ENCODE measurements around the gene ANKRD65.
"Not testable (repeated sequence)": the region's sequence is repeated elsewhere in the genome, so short reads cannot be mapped to it uniquely, and the experiment has no call there.

ANKRD65 gene

GRCh38 chr1:1393014-1393413, 28.1 kb downstream of the ANKRD65 start:
- DNase-seq, result no peak

DNA sequence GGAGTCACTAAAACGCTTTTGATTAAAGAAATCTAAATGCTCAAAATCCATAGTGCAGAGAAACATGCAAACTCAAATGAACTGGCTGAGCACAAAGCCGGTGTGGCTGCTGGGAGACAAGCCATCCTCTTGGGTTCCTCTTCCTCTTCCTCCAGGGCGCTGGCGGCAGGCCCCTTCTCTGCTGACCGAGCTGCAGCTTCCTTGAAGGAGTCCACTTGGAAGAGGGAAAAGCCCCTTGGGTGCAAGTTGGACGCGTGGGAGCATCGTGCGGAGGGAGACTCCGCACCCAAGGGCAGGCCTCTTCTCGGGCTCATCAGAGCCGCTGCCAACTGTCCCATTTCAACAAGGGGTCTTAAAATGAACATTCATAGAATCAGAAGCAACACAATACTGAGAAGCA, 29.9 kb downstream of the ANKRD65 start:
- DNase-seq, result no peak

DNA sequence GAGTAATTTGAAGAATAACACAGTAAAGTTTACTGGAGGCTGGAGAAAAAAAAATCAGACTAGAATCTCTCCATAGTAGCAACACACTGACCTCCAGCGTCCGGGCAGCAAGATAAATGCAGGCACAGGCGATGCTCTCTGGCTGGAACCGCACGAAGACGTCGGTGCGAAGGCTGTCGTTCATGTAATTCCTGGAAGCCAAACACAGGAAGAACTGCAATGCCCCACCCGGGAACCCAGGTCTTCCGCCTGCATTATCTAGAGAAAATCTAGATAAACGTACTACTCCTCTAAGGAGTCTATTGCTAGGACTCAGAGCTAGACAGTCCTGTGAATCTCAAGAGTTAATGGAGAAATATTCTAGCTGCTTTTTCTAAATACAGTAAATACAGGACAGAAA, 30.4 kb downstream of the ANKRD65 start:
- no peak for DNase-seq

DNA sequence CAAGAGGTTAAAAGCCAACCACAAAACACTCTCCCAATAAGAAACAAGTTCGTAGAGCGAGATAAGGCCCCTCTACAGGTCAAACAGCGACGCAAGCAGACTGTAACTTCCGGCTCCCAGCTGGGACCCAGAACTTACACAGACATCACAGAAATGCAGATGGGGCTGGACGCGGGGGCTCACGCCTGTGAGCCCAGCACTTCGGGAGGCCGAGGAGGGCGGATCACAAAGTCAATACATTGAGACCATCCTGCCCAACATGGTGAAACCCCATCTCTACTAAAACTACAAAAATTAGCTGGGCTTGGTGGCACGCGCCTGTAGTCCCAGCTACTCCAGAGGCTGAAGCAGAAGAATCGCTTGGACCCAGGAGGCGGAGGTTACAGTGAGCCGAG, 33.0 kb downstream of the ANKRD65 start:
- DNase-seq, result no peak

DNA sequence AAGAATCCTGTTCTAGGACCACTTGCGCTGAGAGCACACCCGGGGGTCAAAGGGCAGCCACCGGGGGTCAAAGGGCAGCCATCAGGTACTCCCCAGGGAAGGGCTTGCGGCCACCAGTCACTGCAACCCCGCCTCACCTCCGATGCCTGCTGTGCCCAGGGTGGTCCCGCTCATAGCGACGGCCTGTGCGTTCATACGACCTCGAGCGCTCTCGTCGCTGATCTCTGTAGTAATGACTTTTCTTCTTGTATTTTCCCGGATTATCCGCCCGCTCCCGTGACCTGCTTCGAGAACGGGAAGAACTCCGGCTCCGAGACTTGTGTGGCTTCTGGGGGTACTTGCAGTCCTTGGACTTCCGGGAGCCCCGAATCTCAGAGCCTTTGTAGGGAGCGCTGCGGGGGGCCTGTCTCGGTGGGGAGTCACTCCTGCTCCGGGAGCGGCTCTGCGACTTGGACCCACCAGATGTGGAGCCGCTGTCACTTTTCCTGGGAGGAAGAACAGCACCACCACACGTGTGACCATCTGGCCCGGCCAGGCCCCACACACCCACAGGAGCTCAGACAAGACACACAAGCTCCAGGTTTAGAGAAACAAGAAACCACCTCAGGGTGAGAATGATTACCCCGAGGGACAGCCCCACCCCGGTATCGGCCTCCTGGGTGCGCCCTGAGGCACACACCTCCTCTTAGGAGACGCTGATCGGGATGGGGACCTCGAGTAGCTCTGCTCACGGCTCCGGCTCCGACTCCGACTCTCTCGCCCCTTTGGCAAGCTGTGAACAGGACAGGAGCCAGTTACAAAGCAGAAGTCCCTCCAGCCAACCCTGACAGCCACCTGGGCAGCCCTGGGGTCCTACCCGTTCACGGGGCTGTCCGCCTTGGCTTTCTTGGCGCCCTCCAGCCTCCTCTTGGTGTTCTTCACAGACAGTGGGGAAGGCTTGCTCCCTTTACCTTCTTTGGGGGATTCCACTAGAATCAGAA, 33.7 kb downstream of the ANKRD65 start:
- DNase-seq, result no peak

- DNase-seq, result no peak
These were observed 35.1 kb downstream of the ANKRD65 start for GRCh38 chr1:1385931-1386330.

- not testable (repeated sequence) for DNase-seq
These were observed 35.7 kb downstream of the ANKRD65 start for GRCh38 chr1:1385339-1385738.

- no peak for DNase-seq
These were observed 39.8 kb downstream of the ANKRD65 start for GRCh38 chr1:1381294-1381693.

- DNase-seq, result no peak
These were observed 40.2 kb downstream of the ANKRD65 start for GRCh38 chr1:1380860-1381259.

DNA sequence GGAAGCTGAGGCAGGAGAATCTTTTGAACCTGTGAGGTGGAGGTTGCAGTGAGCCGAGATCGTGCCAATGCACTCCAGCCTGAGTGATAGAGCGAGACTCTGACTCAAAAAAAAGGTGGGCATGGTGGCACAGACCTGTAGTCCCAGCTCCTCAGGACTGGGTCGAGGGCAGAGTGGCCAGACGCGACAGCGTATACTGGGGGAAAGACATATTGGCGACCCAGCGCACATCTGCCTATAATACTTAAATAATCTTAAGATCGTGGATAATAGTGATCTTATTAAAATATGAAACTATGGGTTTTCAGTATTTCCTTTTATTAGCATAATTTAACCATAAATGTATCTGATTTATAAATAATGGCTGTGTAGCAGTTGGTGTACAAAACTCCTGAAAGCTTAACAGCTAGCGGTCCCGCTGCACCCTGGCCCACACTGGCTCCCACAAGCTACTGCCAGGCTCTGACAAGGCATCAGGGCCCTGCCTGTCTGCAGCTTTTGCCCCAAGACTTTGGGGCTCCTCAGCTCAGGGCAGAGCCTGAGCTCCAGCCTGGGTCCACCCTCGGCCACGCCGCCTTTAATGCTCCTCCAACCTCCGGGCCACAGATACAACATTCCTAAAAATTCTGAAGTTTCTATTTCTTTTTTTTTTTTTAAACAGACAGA, 43.4 kb downstream of the ANKRD65 start:
- DNase-seq, result no peak

DNA sequence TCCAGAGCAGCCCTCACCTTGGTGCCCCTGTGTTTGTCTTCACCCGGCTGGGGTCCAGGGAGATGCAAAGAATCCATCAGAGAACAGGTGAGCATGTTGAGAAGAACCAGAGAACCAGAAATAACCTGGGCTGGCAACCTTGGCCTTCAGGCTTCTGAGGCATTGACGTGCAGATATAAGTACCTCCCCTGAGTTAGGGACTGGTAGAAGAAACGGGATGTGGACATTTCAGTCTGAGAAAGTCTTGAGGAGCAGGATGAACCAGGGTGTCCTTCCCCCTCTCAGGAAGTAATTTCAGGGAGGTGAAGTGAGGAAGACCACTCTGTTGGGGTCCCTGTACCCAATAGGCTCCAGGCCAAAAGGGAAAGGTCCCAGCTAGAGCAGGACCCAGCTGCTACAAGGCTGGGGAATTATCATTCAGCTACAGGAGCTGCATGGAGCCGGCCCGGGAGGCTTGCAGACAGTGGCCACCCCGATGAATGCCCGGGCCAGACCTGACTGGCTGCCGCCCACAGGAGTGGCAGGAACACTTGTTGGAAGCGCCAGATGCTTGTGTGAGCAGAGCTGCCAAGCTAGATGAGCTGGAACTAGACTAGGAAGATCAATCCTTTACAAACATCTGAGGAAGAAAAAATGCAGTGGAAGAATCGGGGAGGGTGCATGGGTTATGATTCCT, 44.4 kb downstream of the ANKRD65 start:
- DNase-seq, result no peak

DNA sequence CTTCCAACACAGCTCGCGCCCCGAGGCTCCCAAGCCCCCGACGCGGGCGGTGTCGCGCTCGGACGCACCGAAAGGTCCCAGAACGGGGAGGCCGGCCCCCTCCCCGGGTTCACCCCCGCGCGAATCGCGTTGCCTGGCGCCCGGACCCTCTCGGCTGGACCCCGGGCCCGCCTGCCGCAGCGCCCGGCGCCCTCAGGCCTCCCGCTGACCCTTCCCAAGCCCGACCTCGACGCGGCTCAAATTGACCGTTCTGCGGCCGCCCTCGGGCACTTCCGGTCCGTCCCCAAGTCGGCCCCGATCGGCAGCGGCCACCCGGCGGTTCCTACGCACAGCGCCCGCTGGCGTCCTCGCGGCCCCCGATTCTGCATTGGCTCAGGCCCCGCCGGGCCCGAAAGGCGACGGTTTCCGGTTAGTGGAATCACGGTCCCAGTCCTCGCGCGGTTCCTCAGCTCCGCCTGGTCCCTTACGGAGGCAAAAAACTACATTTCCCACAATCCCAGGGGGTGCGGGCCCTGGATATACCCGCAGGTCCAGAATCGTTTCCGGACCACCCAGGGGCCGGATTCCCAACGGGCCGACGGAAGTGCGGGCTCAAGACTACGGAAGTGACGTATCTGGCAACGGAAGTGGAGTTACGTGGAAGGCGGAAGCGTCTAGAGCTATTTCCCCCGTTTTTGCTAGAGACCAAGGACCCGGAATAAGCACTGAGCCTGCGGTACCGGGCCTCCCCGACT, 46.0 kb downstream of the ANKRD65 start, which contains the start of gene AURKAIP1:
Gene AURKAIP1 (minus strand): TSS at position 279 of the 734 bp plus-strand sequence. CDS start 451 bp downstream, outside the sequence.
- no peak for DNase-seq

- DNase-seq, result no peak
These were observed 46.5 kb downstream of the ANKRD65 start for GRCh38 chr1:1374589-1374928.

DNA sequence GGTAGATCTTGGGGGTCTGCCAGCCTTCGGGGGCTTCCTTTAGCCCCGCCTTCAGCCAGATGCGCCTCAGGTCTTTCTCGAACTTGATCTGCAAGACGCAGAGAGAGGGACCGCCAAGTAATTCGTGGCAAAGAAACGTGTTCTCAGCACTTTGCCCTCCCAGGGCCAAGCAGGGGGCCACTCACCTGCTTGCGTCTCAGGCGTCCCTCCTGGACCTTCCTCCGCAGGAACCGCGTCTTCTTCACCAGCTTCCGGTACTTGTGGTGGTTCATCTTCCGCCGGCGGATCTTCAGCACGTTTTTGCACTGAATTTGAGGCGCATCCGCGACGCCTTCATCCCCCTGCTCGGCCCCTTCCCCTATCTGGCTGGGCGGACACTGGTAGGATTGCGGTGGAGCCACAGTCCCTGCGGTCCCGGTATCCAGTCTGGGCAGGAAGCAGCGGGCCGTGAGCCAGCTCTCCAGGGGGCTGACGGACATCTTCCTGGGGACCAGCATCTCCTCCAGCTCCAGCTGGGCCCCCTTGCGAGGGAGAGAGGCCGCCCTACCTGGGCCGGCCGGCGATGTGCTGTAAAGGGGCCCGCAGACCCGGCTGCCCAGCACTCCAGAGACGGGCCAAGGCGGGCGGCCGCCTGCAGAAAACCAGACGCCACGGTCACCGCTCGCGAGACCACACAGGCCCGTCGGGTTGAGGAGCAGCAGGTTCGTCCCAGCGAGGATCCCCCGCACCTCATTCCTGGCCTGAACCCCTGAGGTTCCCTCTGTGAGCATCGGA, 47.1 kb downstream of the ANKRD65 start:
- no peak for DNase-seq

DNA sequence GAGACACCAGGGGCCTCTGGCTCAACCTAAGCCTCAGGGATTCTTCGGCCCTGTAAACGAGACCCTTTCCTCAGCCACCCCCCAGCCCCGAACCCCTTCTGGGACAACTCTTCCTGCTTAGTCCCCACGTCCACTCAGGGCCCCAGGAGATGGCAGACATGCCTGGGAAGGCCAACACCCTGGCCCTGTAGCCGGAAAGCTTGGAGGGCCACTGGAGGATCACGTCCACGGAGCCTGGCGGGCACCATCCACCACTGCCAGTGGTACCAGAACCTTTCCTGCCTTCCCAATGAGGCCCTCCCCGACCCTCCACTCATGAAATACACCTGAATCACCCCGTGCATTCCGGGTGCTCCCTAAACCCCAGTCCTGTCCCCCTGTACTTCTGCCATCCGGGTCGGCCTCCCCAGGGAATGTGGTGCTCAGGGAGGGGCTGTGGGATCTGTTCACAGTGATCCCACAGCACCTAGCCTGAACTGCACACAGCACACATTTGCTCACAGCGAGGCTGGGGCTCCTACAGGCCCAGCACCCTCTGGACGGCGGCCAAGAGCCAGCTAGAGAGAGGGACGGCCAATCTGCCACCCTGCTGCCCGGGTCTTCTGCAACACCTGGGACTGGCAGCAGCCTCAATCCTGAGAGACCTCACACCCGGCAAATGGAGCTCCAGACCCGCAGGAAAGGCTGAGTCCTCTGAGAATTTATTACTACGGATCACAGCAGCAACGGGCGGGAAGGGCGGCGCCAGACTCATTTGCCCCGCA, 47.8 kb downstream of the ANKRD65 start:
- DNase-seq, result no peak

DNA sequence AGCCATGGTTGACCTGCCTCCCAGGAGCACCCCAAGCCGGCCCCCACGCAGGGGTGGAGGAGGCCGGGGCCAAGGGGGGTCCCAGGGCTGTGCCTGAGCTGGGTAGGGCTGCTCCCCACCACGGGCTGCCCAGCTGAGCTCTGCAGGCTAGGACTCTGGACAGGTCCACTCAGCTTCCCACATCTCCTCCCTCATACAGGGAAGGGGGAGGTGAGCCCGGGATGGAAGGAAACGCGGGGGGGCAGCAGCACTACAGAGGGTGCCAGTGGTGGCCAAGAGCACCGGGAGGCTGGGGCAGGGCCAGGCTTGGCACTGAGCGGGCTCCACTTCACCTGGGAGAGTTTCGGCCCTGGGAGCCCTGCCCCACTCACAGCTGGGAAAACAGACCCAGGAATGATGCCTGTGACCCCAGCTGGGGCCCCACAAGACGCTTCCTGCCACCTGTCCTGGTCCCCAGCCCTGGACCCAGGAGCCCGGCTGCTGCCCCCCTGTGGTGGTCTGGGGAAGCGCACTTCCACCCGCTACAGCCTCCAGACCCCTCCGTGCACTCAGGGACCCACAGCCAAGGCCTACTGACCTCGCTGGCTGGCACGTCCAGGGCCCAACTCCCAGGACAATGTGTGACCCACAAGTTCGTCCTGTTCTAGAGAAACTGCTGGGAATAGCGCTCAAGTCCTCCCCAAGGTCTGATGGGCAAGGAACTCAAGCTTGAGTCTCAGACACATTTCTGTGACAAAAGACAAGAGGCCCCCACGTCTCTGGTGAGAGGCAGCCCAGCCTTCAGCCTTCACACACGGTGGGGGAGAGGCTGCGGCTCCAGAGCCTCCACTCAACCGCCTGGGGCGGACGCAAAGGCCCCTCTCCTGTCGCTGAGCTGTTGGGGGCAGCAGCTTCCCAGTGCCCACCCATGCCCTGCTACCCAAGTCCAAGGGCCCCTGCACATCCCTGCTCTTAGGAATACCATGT, 49.0 kb downstream of the ANKRD65 start:
- DNase-seq, result no peak

- DNase-seq, result no peak
These were observed 49.7 kb downstream of the ANKRD65 start for GRCh38 chr1:1371364-1371745.

GRCh38 chr1:1370771-1371300, 50.2 kb downstream of the ANKRD65 start:
- no peak for DNase-seq

DNA sequence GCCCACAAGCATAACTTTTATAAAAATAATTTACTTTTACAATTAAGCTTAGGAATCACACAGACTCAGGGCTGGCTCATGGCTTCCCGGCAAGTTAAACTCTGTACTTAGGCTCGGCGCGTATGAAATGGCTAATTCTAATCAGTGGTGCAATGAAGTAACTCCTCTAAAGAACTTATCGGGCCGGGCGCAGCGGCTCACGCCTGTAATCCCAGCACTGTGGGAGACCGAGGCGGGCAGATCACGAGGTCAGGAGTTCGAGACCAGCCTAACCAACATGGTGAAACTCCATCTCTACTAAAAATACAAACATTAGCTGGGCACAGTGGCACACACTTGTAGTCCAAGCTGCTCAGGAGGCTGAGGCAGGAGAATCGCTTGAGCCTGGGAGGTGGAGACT, 51.0 kb downstream of the ANKRD65 start:
- not testable (repeated sequence) for DNase-seq
